Transverse colon (tissue), 4 donors: ENCODE data around the gene DTNBP1. TPM values are rescaled to one million over a fixed set of nuclear protein-coding genes. Genes with fewer than 3 reads are reported as not detected.

Source experiments
- DNase-seq: peaks from one replicate; pipeline ENCODE4 v3.0.0-alpha.2; 2019
- H3K27ac ChIP-seq, 4 donors: fragments of 200-600 bp; sonication (generic); 2 replicates each; pipeline ENCODE4 v1.5.1; 2016 to 2018; ENCODE audit warnings: inconsistent platforms in 4 of 4
- H3K27me3 ChIP-seq: fragments of 200-600 bp; sonication (generic); 2 replicates; pipeline ENCODE4 v1.5.1; 2017; ENCODE audit warnings: inconsistent platforms
- H3K36me3 ChIP-seq, 4 donors: fragments of 200-600 bp; sonication (generic); 2 replicates each; pipeline ENCODE4 v1.5.1; 2017 to 2019; ENCODE audit warnings: inconsistent platforms in 4 of 4
- H3K4me1 ChIP-seq, 4 donors: fragments of 200-600 bp; sonication (generic); 2 replicates each; pipeline ENCODE4 v1.5.1; 2017 to 2020; ENCODE audit warnings: inconsistent platforms in 4 of 4
- H3K4me3 ChIP-seq, 4 donors: fragments of 200-600 bp; sonication (generic); 1 replicate in 1 of 4; 2 replicates in 3 of 4; pipeline versions ENCODE4 v1.5.1 to v1.6.1; 2017 to 2019; ENCODE audit warnings: inconsistent platforms in 4 of 4
- H3K9me3 ChIP-seq, 2 donors: fragments of 200-600 bp; sonication (generic); 2 replicates each; pipeline ENCODE4 v1.5.1; 2017 to 2019; ENCODE audit warnings: inconsistent platforms in 2 of 2
- EP300 ChIP-seq: sonication (generic); formaldehyde crosslinking; IDR thresholded peaks from one replicate; pipeline ENCODE4 v1.6.1; 2017; ENCODE audit warnings: antibody characterized with exemption, low read depth
- POLR2A ChIP-seq: fragments of 450-650 bp; IDR thresholded peaks from one replicate; pipeline ENCODE4 v1.6.1; 2016; ENCODE audit warnings: antibody characterized with exemption, mild to moderate bottlenecking, moderate library complexity
- POLR2AphosphoS5 ChIP-seq, 3 donors: sonication (generic); formaldehyde crosslinking; IDR thresholded peaks; one replicate each; pipeline ENCODE4 v1.6.1; 2016; ENCODE audit warnings: antibody characterized with exemption in 3 of 3
- WGBS, 2 donors: methylation state at CpG; one replicate each; pipeline ENCODE4 v1.1.5; 2018; ENCODE audit warnings: low coverage in 1 of 2; 5-methylcytosine and 5-hydroxymethylcytosine counted together
- in situ Hi-C, 4 donors: fragments of 200-750 bp; cut with MboI; loops; one replicate each; pipeline versions ENCODE4 v1.15.0 to v1.15.1; 2017; ENCODE audit warnings: low sequenced_read_pairs in 3 of 4, low pct_ligation_motif_present in 1 of 4, low pct_unique_long_range_greater_than_20kb in 1 of 4
- intact Hi-C: fragments of 100-400 bp; cut with DNase I; formaldehyde crosslinking; loops from one replicate; pipeline ENCODE4 v1.15.1; 2023; ENCODE audit warnings: low total_unique reads
- total RNA-seq, 4 donors: library from RNA; depleted of rRNA; stranded (reverse); fragments of >200 nt; gene quantifications; one replicate each; pipeline ENCODE4 v1.1.0, GENCODE V29; 2016
- TF ChIP-seq, protein P1 (sequence below), 5 experiments: fragments of 200-600 bp in 3 of 5; fragments of 450-650 bp in 2 of 5; sonication (generic) in 3 of 5; IDR thresholded peaks; 1 replicate in 2 of 5; 2 replicates in 3 of 5; pipeline ENCODE4 v1.5.1; 2016 to 2017; ENCODE audit warnings: antibody characterized with exemption in 5 of 5, inconsistent platforms in 3 of 5, mild to moderate bottlenecking in 2 of 5, moderate library complexity in 1 of 5

DTNBP1 gene
- total RNA-seq, 4 donors from 2014 or later: 6.0 to 20.3 (median 16.0) TPM

- Histone ChIP-seq H3K4me3 (no peak overlapping the region), H3K27ac (no peak overlapping the region), H3K9me3 (no peaks in the 10 kb centered on the region), H3K27me3 (no peaks in the 10 kb centered on the region), H3K36me3 (no peaks in the 10 kb centered on the region), H3K4me1 (peaks cover 0 to 15% (median 4%) of the 10 kb centered on the region in 4 donors)
- 92 to 96% methylated on average over 7 of the region's 7 CpGs for WGBS, 2 donors
- in situ Hi-C loops: no loop called here
- no peak for TF ChIP-seq EP300
- TF ChIP-seq, protein P1, sequence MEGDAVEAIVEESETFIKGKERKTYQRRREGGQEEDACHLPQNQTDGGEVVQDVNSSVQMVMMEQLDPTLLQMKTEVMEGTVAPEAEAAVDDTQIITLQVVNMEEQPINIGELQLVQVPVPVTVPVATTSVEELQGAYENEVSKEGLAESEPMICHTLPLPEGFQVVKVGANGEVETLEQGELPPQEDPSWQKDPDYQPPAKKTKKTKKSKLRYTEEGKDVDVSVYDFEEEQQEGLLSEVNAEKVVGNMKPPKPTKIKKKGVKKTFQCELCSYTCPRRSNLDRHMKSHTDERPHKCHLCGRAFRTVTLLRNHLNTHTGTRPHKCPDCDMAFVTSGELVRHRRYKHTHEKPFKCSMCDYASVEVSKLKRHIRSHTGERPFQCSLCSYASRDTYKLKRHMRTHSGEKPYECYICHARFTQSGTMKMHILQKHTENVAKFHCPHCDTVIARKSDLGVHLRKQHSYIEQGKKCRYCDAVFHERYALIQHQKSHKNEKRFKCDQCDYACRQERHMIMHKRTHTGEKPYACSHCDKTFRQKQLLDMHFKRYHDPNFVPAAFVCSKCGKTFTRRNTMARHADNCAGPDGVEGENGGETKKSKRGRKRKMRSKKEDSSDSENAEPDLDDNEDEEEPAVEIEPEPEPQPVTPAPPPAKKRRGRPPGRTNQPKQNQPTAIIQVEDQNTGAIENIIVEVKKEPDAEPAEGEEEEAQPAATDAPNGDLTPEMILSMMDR (IDR thresholded peaks at IDR 0.05): no peak
- TF ChIP-seq POLR2A: no peak
- no peak for TF ChIP-seq POLR2AphosphoS5 (IDR thresholded peaks at IDR 0.05)
- no peak for DNase-seq
- intact Hi-C loops: no loop called here
Observed at GRCh38 chr6:15539722-15540270, 123.0 kb downstream of the DTNBP1 start.

- DNase-seq: no peak
- in situ Hi-C loops (no loop called here), intact Hi-C loops (no loop called here)
- 93% methylated on average over 9 of the region's 9 CpGs; no CpG with 5 or more reads in 1 of the 2 donors for WGBS, 2 donors
- Histone ChIP-seq H3K27me3 (no peaks in the 10 kb centered on the region), H3K4me3 (no peak overlapping the region), H3K4me1 (peaks cover 0 to 15% (median 4%) of the 10 kb centered on the region in 4 donors), H3K27ac (no peak overlapping the region), H3K36me3 (no peaks in the 10 kb centered on the region), H3K9me3 (no peaks in the 10 kb centered on the region)
- TF ChIP-seq, protein P1 (IDR thresholded peaks at IDR 0.05): no peak
- TF ChIP-seq EP300 (no peak), POLR2AphosphoS5 (IDR thresholded peaks at IDR 0.05) (no peak), POLR2A (no peak)
Observed at GRCh38 chr6:15538766-15539495, 123.9 kb downstream of the DTNBP1 start.

- TF ChIP-seq POLR2AphosphoS5 (IDR thresholded peaks at IDR 0.05) (no peak), POLR2A (no peak), EP300 (no peak)
- TF ChIP-seq, protein P1 (IDR thresholded peaks at IDR 0.05): no peak
- intact Hi-C loops: no loop called here
- no peak overlapping the region for H3K4me3 ChIP-seq
- peaks cover 0 to 15% (median 4%) of the 10 kb centered on the region in 4 donors for H3K4me1 ChIP-seq
- no peaks in the 10 kb centered on the region for H3K9me3 ChIP-seq
- no peaks in the 10 kb centered on the region for H3K27me3 ChIP-seq
- WGBS, 2 donors: 97% methylated on average over 5 of the region's 5 CpGs; no CpG with 5 or more reads in 1 of the 2 donors
- H3K27ac ChIP-seq: no peak overlapping the region
- H3K36me3 ChIP-seq: no peaks in the 10 kb centered on the region
- no peak for DNase-seq
- in situ Hi-C loops: no loop called here
Observed at GRCh38 chr6:15538106-15538505, 124.7 kb downstream of the DTNBP1 start.

DNA sequence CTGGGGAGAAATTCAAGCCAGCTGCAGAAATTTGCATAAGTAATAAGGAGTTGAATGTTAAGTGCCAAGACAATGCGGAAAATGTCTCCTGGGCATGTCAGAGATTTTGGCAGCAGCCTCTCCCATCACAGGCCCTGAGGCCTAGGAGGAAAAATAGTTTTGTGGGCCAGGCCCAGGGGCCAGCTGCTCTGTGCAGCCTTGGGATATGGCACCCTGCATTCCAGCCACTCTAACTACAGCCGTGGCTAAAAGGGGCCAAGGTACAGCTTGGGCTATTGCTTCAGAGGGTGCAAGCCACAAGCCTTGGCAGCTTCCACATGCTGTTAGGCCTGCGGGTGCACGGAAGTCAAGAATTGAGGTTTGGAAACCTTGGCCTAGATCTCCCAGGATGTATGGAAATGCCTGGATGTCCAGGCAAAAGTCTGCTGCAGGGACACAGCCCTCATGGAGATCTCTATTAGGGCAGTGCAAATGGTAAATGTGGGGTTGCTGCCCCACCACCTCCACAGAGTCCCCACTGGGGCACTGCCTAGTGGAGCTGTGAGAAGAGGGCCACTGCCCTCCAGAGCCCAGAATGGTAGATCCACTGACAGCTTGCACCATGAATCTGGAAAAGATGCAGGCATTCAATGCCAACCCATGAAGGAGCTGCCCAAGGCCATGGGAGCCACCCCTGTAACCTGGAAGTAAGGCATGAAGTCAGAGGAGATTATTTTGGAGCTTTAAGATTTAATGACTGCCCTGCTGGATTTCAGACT is 126.5 kb downstream of the DTNBP1 start:
- H3K36me3 ChIP-seq: no peaks in the 10 kb centered on the region
- peaks cover 0 to 15% (median 4%) of the 10 kb centered on the region in 4 donors for H3K4me1 ChIP-seq
- no peak overlapping the region for H3K27ac ChIP-seq
- no peaks in the 10 kb centered on the region for H3K9me3 ChIP-seq
- H3K4me3 ChIP-seq: no peak overlapping the region
- in situ Hi-C loops: no loop called here
- no peak for DNase-seq
- 58% methylated on average over 4 of the region's 4 CpGs; no CpG with 5 or more reads in 1 of the 2 donors for WGBS, 2 donors
- TF ChIP-seq, protein P1 (IDR thresholded peaks at IDR 0.05): no peak
- no peak for TF ChIP-seq POLR2A
- TF ChIP-seq EP300: no peak
- no peak for TF ChIP-seq POLR2AphosphoS5 (IDR thresholded peaks at IDR 0.05)
- no peaks in the 10 kb centered on the region for H3K27me3 ChIP-seq
- intact Hi-C loops: no loop called here
